NCI-H460 (cell line): ENCODE results near the gene UFSP1. TPM values are rescaled to one million over a fixed set of nuclear protein-coding genes. Genes with fewer than 3 reads are reported as not detected.

ENCODE experiments used
- DNase-seq: peaks from one replicate; pipeline ENCODE4 v3.0.0-alpha.2; 2016; ENCODE audit warnings: low read depth; ENCODE audit errors: extremely low read depth
- total RNA-seq: library from RNA; depleted of rRNA; stranded (reverse); fragments of >200 nt; shearing (Covaris generic); gene quantifications from 2 replicates; pipeline ENCODE4 v1.2.3, GENCODE V29; 2014

The UFSP1 gene
- total RNA-seq, 1 experiment from 2014 or later = 4.6 TPM

DNA sequence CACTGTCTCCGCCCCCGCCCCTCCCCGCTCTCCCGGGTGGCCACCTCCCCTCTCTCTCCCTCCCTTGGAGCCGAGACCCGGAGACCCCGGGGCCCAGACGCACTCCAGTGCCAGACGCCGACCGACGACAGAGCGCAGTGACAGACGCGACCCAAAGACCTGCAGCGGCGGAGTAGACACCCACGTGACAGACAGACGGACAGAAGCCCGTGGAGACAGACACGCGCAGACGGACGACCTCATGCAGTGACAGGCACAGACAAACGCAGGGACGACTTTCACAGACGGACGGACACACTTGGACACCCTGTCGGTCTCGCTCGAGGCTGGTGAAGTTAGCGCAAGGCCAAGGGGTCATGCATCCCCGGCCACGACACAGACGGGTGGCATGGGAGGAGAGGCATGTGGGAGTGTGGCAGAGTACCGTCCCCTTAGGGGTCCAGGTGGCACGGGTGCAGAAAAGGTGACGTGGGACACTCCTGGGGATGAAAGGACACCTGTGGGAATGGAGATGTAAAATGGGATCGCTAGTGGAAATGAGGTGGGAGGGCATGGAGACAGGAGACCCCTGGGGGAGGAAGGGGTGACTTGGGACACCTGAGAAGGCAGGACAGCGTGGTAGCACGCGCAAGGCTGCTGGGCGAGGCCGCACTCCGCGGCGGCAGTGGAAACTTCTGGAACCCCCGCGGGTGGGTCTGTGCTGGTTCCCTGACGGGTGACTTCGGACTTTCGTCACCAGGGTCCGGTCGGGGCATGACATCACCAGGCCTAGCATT is 6.6 kb upstream of the UFSP1 start:
- DNase-seq = no peak

- no peak for DNase-seq
Measured at GRCh38 chr7:100895701-100895955, 6.1 kb upstream of the UFSP1 start, which contains the start of gene ACHE. ACHE (minus strand) TSS chr7:100895888; CDS start chr7:100894232, 1,656 bp downstream.

DNA sequence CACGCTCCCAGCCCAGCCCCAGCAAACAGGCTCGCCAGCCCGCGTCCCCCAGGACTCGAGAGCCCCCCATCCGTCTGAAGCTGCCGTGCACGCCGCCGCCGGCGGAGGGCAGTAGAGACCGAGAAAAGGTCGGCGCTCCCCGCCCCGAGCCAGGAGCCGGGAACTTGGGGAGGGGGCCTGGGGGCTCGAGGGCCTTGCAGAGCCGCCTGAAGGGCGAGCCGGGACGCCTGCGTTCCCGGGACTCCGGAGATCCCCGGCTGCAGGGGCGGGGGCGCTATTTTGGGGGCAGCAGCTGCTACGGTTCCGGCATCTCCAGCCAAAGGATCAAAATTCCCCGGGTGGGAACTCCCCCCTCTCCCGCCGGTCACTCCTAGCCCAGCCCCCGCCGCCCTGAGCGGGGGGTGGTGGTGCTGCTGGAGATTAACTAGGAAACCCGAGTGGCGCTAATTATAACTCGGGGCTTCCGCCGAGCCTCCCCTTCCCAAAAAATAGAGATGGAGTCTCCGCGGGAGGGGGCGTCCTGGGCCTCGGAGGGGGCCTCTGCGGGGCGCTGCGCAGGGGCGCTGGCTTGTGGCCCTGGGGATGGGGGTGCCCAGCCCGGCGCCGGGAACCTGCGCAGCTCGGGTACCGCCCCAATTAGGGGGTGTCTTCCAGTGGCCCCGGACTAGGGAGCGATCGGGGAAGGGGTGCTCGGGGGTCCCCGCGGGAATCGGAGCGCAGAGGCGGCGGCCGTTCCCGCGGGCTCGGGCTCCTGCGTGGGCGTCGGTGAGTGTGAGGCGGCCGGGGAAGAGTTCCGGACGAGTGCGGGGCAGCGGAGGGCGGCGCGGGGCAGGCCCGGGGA is 5.6 kb upstream of the UFSP1 start:
- no peak for DNase-seq

DNA sequence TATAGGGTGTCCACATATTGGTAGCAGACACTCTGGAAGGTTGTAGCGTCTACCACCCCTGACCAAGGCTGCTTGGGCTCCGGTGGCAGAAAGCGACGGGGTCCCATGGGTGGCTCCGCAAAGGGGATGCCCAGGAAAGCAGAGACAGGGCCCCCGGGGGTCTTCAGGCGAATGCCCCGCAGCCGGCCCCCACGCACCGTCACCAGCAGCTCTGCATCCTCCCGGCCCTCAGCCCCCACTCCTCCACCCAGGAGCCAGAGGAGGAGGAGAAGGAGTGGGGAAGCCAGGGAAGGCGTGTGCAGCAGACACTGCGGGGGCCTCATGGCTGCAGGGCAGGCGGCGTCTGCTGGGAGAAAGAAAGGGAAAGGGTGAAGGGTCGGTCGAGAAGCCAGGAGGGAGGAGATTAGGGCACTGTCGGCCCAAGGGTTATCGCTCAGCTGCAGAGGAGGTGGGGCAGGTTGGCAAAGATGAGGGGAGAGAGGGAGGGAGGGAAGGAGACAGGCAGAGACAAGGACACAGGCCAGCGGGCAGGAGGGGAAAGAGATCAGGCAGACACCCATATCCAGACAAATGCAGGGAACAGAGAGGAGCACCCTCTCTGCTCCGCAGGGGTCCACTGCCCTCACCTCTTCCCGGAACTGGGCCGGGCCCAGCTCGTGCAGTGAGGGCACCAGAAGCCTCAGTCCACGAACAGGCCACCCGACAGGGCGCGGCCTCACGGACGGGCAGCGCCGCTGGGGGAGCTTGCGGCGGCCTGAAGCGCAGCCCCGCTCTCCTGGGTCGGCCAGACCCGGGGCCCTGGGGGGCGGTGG is 4.6 kb upstream of the UFSP1 start:
- DNase-seq = no peak

- DNase-seq = no peak
Measured at GRCh38 chr7:100893318-100893895, 3.9 kb upstream of the UFSP1 start.

- DNase-seq = no peak
Measured at GRCh38 chr7:100892364-100893317, 3.1 kb upstream of the UFSP1 start.

DNA sequence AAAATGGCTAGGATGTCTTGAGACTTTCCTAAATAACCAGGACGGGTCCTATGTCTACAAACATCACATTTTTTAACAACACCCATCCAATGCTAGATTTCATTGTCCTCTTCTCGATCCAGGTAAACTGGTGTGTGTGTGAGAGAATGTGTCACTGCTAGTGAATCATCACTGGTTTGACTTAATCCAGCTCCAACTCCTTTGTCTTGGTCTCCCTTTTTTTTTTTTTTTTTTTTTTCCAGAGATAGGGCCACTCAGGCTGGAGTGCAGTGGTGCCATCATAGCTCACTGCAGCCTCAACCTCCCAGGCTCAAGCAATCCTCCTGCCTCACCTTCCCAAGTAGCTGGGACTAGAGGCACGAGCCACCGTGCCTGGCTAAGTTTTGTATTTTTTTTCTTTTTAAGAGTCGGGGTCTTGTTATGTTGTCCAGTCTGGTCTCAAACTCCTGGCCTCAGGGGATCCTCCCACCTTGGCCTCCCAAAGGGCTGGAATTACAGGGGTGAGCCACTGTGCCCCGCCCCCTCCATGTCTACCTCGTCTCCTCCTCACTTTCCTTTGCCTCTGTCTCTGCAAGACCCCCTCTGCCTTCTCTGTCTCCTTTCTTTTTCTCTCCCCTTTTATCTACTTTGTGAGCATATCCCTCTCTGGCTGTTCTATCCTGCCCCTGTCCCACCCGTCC is 2.2 kb upstream of the UFSP1 start:
- DNase-seq = no peak

DNA sequence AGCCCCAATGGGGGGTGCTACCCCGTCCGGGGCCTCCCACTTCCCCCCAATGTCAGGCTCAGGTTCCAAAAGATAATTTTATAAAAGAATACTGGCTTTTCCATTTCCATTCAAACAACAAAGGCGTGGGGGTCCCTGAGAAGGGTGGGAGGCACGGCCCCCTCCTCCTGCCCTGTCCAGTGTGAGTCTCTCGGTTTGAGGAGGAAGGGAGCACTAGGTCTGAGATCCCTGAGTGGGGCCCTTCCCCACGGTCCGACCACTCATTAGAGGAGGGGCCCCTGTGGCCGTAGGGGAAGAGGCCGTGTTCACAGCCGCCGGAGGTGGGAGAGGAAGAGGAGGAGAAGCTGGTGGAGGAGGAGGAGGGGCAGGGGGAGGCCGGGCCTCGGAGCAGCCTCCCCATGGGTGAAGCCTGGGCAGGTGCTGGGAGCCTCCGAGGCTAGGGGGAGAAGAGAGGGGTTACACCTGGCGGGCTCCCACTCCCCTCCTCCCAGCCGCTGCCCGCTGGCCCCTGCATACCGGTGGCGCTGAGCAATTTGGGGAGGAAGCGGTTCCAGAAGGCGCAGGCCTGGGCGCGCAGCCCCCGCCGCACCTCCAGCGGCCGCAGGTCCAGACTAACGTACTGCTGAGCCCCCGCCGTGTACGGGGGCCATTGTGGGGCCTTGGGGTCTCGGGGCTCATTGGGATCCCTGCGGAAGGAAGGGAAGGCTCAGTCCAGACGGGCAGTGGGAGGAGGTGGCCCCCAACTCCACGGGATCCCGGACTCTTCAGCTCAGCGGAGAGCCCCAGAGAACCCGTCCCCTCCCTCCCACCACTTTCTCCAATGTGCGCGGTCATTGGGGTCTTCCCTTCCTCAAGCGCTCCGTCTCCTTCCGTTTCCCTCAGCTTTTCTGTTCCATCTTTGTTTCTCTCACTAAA is 1.4 kb upstream of the UFSP1 start:
- no peak for DNase-seq

DNA sequence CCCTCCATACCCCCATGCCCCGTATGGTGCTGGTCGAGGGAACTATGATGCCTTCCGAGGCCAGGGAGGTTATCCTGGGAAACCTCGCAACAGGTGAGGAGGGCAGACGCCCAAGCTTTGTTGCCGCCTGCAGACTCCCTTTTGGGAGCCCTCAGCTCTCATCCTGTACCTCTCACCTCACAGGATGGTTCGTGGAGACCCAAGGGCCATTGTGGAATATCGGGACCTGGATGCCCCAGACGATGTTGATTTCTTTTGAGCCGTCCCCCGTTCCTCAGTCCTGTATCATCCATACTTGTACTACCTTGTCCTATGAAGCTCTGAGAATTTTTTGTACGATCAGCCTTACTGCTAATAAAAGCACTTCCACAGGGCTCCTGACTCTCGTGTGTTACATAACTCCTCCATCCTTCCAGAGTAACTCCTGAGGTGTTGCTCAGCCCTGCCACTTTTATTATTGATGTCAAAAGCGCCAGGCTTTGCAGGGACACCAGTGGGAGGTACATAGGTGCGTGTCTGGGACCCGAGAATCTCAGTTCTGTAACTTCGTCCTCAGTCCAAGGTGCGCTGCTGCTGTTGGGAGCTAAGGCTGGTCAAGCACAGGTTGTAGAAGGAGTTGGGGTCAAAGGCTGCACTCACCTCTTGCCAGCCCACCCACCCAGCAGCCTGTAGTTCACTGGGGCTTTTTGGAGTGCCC is 1.1 kb downstream of the UFSP1 start:
- DNase-seq = no peak

DNA sequence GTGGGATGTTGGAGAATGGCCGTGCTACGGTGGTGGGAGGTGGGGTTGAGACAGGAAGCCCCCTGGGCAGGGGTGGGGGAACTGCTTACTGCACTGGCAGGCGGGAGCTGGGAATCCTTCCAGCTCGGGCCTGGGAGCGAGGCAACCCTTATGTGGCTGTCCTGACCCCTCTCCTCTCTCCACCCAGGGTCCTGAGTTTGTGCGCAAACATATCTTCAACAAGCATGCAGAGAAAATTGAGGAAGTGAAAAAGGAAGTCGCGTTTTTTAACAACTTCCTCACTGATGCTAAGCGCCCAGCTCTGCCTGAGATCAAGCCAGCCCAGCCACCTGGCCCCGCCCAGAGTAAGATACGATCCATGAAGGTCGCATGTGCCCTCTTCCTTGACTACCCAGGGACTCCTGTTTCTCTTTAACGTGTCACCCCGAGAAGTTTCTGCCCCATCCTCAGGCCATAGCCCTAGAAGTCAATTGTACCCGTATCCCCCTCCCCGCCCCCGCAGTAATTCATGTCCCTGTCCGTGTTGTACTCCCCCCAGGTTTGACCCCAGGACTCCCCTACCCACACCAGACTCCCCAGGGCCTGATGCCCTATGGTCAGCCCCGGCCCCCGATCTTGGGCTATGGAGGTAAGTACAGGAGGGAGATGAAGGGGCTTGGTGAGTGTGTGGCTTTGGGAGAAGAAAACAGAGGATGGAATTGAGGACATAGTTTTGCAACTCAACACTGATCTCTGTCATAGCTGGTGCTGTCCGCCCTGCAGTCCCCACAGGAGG is 1.8 kb downstream of the UFSP1 start:
- no peak for DNase-seq

DNA sequence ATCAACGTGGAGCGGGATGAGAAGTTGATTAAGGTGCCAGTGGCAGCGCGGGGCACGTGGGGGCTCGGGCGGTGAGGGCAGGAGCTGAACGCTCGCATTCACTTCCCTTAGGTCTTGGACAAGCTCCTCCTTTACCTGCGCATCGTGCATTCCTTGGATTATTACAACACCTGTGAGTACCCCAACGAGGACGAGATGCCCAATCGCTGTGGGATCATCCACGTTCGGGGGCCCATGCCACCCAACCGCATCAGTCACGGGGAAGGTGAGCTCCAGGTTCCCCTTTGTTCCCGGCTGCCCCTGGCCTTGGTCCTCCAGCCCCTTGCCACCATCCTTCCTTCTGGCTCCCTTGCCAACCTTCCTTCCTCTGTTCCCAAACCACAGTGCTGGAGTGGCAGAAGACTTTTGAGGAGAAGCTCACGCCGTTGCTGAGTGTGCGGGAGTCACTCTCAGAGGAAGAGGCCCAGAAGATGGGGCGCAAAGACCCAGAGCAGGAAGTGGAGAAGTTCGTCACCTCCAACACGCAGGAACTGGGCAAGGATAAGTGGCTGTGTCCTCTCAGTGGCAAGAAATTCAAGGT is 2.5 kb downstream of the UFSP1 start:
- no peak for DNase-seq

DNA sequence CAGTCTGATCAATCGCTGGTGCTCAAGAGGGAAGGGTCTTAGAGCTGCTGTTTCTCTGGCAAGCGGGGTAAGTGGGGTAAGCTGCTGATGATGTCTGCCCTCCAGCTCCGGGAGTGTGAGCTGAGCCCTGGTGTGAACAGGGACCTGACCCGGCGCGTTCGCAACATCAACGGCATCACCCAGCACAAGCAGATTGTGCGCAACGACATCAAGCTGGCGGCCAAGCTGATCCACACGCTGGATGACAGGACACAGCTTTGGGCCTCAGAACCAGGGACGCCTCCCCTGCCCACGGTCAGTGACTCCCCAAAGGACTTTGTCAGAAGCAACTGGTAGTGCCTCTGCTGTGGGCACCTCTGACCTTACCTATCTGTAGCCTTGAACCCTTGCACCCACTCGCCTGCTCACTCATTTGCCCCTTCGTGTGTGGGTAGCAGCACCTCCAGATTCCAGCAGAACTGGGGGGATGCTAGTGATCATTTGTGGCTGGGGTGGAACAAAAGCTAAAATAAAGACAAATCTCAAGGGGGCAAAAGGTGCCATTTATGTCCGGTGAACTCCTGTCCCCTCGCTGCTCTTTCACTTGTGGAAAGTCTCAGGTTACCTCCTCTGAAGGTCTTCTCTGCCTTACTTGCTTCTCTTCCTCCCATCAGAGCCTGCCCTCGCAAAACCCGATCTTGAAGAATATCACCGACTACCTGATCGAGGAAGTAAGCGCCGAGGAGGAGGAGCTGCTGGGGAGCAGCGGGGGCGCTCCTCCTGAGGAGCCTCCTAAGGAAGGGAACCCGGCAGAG is 3.2 kb downstream of the UFSP1 start:
- DNase-seq = no peak

DNA sequence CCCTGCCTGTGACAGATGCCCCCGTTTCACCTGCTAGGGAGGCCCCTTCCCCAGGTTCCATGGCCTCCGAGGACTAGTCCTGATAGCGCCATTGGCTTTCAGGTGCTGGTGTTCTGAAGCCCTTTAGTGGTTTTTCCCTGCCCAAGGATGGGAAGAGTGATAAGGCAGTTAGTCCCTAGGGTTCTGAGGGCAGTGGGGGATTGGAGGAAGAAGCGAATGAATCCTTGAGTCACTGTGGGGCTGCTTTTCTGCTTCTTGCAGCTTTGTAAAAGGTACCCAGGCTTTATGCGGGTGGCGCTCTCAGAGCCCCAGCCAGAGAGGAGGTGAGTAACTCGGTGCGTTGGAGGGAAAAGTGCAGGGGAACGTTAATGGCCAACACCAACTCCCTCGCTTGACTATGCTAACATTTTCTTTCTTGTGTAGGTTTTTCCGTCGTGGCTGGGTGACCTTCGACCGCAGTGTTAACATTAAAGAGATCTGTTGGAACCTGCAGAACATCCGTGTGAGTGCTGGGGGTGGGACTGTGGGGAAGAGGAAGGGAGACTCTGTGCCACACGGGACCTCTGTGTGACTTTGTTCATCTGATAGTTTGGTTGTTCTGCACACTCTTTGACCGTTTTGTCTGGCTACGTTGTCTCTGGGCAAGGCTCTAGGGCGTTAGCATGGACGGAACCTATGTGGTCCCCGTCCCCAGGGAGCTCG is 3.9 kb downstream of the UFSP1 start:
- DNase-seq = no peak

DNA sequence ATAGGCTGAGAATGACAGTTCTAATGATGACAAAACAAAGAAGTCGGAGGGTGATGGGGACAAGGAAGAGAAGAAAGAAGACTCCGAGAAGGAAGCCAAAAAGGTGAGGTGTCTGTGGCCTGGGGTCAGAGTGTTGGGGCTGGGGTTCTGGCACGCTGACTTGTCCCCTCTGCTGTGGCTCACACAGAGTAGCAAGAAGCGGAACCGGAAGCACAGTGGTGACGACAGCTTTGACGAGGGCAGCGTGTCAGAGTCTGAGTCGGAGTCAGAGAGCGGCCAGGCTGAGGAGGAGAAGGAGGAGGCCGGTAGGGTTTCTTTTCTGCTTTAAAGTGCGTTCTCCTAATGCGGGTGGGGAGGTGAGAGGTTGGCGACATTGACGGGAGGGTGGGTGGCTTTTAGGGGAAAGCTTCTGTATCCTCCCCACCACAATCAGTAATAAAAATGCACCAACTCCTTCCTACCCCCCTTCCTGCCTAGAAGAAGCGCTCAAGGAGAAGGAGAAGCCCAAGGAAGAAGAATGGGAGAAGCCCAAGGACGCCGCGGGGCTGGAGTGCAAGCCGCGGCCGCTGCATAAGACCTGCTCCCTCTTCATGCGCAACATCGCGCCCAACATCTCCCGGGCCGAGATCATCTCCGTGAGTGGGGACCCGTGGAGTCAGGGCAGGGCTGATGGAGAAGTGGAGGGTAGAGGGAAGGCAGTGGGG is 4.6 kb downstream of the UFSP1 start:
- no peak for DNase-seq
